GM23338 (cell line): Measurements from ENCODE around the gene SPEM1. TPM values are rescaled to one million over a fixed set of nuclear protein-coding genes. Genes with fewer than 3 reads are reported as not detected.
A peak's percentile ranks its signal among the peaks of the same experiment; 100 is the strongest.

Experiments used
- ATAC-seq: fragments of 200-7000 bp; cut with Tn5 transposase; 3 replicates; pipeline ENCODE4 v1.9.1; 2020
- DNase-seq: peaks from one replicate; pipeline ENCODE4 v3.0.0-alpha.2; 2015; ENCODE audit warnings: low spot score
- H2AFZ ChIP-seq: fragments of 200-600 bp; sonication (generic); 2 replicates; pipeline ENCODE4 v1.8.0; 2016; ENCODE audit warnings: antibody characterized with exemption, mild to moderate bottlenecking, moderate library complexity
- H3F3A ChIP-seq: fragments of 200-600 bp; sonication (generic); replicated peaks from 2 replicates; pipeline ENCODE4 v1.8.0; 2017; ENCODE audit warnings: antibody characterized with exemption, mixed run types, low read depth
- H3K27ac ChIP-seq: fragments of 200-600 bp; sonication (generic); 2 replicates; pipeline ENCODE4 v1.6.1; 2016; ENCODE audit warnings: low read depth
- H3K27me3 ChIP-seq: fragments of 200-600 bp; sonication (generic); 2 replicates; pipeline ENCODE4 v1.8.0; 2016; ENCODE audit warnings: mild to moderate bottlenecking, mixed run types, moderate library complexity; ENCODE audit not compliant: insufficient read depth
- H3K36me3 ChIP-seq: fragments of 200-600 bp; sonication (generic); 2 replicates; pipeline ENCODE4 v1.8.0; 2016; ENCODE audit warnings: mild to moderate bottlenecking; ENCODE audit not compliant: insufficient read depth
- H3K4me1 ChIP-seq: fragments of 200-600 bp; sonication (generic); 2 replicates; pipeline ENCODE4 v1.8.0; 2016; ENCODE audit warnings: mild to moderate bottlenecking, moderate library complexity; ENCODE audit not compliant: insufficient read depth
- H3K4me2 ChIP-seq: fragments of 200-600 bp; sonication (generic); 2 replicates; pipeline ENCODE4 v1.7.1; 2017; ENCODE audit warnings: mixed run types
- H3K4me3 ChIP-seq: fragments of 200-600 bp; sonication (generic); 2 replicates; pipeline ENCODE4 v1.6.1; 2016; ENCODE audit warnings: mixed run types
- H3K79me2 ChIP-seq: fragments of 200-600 bp; sonication (generic); replicated peaks from 2 replicates; pipeline ENCODE4 v1.8.0; 2017; ENCODE audit warnings: mild to moderate bottlenecking; ENCODE audit not compliant: insufficient read depth
- H3K9me2 ChIP-seq: fragments of 200-600 bp; sonication (generic); 2 replicates; pipeline ENCODE4 v1.8.0; 2017; ENCODE audit not compliant: insufficient read depth
- H4K20me1 ChIP-seq: fragments of 200-600 bp; sonication (generic); replicated peaks from 2 replicates; pipeline ENCODE4 v1.8.0; 2017; ENCODE audit warnings: mild to moderate bottlenecking; ENCODE audit not compliant: insufficient read depth
- H3K27ac Mint-ChIP-seq: 2 replicates; pipeline ENCODE4 v1.8.0; 2020; ENCODE audit warnings: inconsistent platforms, mild to moderate bottlenecking, moderate library complexity, mixed read lengths
- H3K27me3 Mint-ChIP-seq: 3 replicates; pipeline ENCODE4 v1.8.0; 2022; ENCODE audit warnings: low read depth, mild to moderate bottlenecking, moderate library complexity, mixed read lengths, inconsistent platforms; ENCODE audit not compliant: insufficient read depth, poor library complexity
- H3K36me3 Mint-ChIP-seq: 3 replicates; pipeline ENCODE4 v1.8.0; 2021; ENCODE audit warnings: low read depth, mild to moderate bottlenecking, inconsistent platforms, moderate library complexity, mixed read lengths
- H3K4me1 Mint-ChIP-seq: 3 replicates; pipeline ENCODE4 v1.8.0; 2020; ENCODE audit warnings: mild to moderate bottlenecking, inconsistent platforms, mixed read lengths
- H3K4me3 Mint-ChIP-seq: 3 replicates; pipeline ENCODE4 v1.8.0; 2021; ENCODE audit warnings: moderate library complexity, mild to moderate bottlenecking, inconsistent platforms, mixed read lengths
- H3K9me3 Mint-ChIP-seq: 3 replicates; pipeline ENCODE4 v1.8.0; 2020; ENCODE audit warnings: moderate library complexity, mild to moderate bottlenecking, inconsistent platforms, mixed read lengths
- CREB1 ChIP-seq: fragments of 250-450 bp; sonication (Bioruptor Pico); IDR thresholded peaks from 2 replicates; pipeline ENCODE4 v1.5.0; 2020; ENCODE audit warnings: low read depth, mild to moderate bottlenecking, moderate library complexity
- CTCF ChIP-seq, 2 experiments: fragments of 200-600 bp in 1 of 2; sonication (generic) in 1 of 2; conservative IDR thresholded peaks; 2 replicates each; pipeline versions ENCODE4 v1.5.1 to v1.6.1; 2016 to 2017; ENCODE audit warnings: antibody characterized with exemption in 2 of 2, low read depth in 2 of 2, mild to moderate bottlenecking in 2 of 2, moderate library complexity in 1 of 2
- ETS1 ChIP-seq: IDR thresholded peaks from 2 replicates; pipeline ENCODE4 v1.6.1; 2016; ENCODE audit warnings: antibody characterized with exemption
- EZH2 ChIP-seq: fragments of 200-600 bp; sonication (generic); IDR thresholded peaks from one replicate; pipeline ENCODE4 v1.8.0; 2017; ENCODE audit warnings: antibody characterized with exemption, mild to moderate bottlenecking, low read depth; ENCODE audit not compliant: unreplicated experiment
- EZH2phosphoT487 ChIP-seq: fragments of 200-600 bp; sonication (generic); IDR thresholded peaks from one replicate; pipeline ENCODE4 v1.8.1; 2018; ENCODE audit warnings: antibody characterized with exemption; ENCODE audit not compliant: unreplicated experiment
- JUNB ChIP-seq: IDR thresholded peaks from one replicate; pipeline ENCODE4 v1.6.1; 2016; ENCODE audit warnings: antibody characterized with exemption; ENCODE audit not compliant: unreplicated experiment
- NANOG ChIP-seq: IDR thresholded peaks from 2 replicates; pipeline ENCODE4 v1.6.1; 2016; ENCODE audit warnings: antibody characterized with exemption, borderline replicate concordance
- POLR2AphosphoS5 ChIP-seq: IDR thresholded peaks from 2 replicates; pipeline ENCODE4 v1.6.1; 2016; ENCODE audit warnings: antibody characterized with exemption, low read depth
- REST ChIP-seq: IDR thresholded peaks from one replicate; pipeline ENCODE4 v1.6.1; 2018; ENCODE audit warnings: antibody characterized with exemption; ENCODE audit not compliant: unreplicated experiment
- STAT1 ChIP-seq: IDR thresholded peaks from one replicate; pipeline ENCODE4 v1.6.1; 2016; ENCODE audit warnings: antibody characterized with exemption; ENCODE audit not compliant: unreplicated experiment
- ZNF114 ChIP-seq: fragments of 250-450 bp; sonication (Bioruptor Pico); IDR thresholded peaks from 2 replicates; pipeline ENCODE4 v1.5.0; 2020; ENCODE audit warnings: mild to moderate bottlenecking, moderate library complexity
- ZNF331 ChIP-seq: fragments of 250-450 bp; sonication (Bioruptor Pico); IDR thresholded peaks from 2 replicates; pipeline ENCODE4 v1.5.0; 2020; ENCODE audit warnings: low read depth, mild to moderate bottlenecking, moderate library complexity
- ZNF462 ChIP-seq: fragments of 250-450 bp; sonication (Bioruptor Pico); IDR thresholded peaks from 2 replicates; pipeline ENCODE4 v1.5.0; 2020; ENCODE audit warnings: mild to moderate bottlenecking, moderate library complexity
- polyA plus RNA-seq: library from polyadenylated mRNA; unstranded; fragments of >200 nt; fragmentation: Nextera tagmentation; extraction: Ambion mirVana; gene quantifications from 2 replicates; pipeline ENCODE4 v1.2.1, GENCODE V29; 2016
- total RNA-seq: library from RNA; depleted of rRNA; stranded (reverse); fragments of >200 nt; shearing (Covaris generic); gene quantifications from 2 replicates; pipeline ENCODE4 v1.2.3, GENCODE V29; 2014

The SPEM1 gene
- total and polyA plus RNA-seq, 2 experiments from 2014 or later, result not detected

GRCh38 chr17:7392696-7393612 lies 27.2 kb upstream of the SPEM1 start:
- Histone ChIP-seq H3F3A (peaks cover 21% of the 10 kb centered on the region; the same call in 1 of the 2 replicates), H3K4me2 (peak overlapping the region; percentile 98), H3K36me3 (peaks cover 4% of the 10 kb centered on the region), H3K27me3 (no peaks in the 10 kb centered on the region), H3K4me3 (peak overlapping the region; percentile 91), H4K20me1 (peaks cover 12% of the 10 kb centered on the region), H3K79me2 (no peaks in the 10 kb centered on the region), H3K4me1 (no peaks in the 10 kb centered on the region; the same call in 1 of the 2 replicates), H2AFZ (peak overlapping the region; percentile 32; the same call in 1 of the 2 replicates), H3K27ac (no peak overlapping the region), H3K9me2 (no peaks in the 10 kb centered on the region)
- ATAC-seq, result peak; percentile 24
- no peaks in the 10 kb centered on the region for H3K9me3 Mint-ChIP-seq
- no peak overlapping the region for H3K27ac Mint-ChIP-seq
- peaks cover 31% of the 10 kb centered on the region for H3K36me3 Mint-ChIP-seq
- peak; percentile 47 for DNase-seq
- H3K27me3 Mint-ChIP-seq, result peaks cover 16% of the 10 kb centered on the region
- peaks cover 25% of the 10 kb centered on the region for H3K4me1 Mint-ChIP-seq
- no peak for TF ChIP-seq EZH2
- TF ChIP-seq ZNF462, result no peak
- no peak for TF ChIP-seq ZNF114
- TF ChIP-seq NANOG, result no peak
- TF ChIP-seq CTCF (conservative IDR thresholded peaks at IDR 0.05; ENCODE audit: low read depth in 2 of 2), result no peak
- no peak for TF ChIP-seq POLR2AphosphoS5
- no peak for TF ChIP-seq JUNB
- no peak for TF ChIP-seq ZNF331 (CRISPR knock-in tag)
- TF ChIP-seq CREB1, result no peak
- no peak for TF ChIP-seq STAT1
- TF ChIP-seq ETS1, result no peak
- TF ChIP-seq EZH2phosphoT487, result no peak
- TF ChIP-seq REST, result no peak
- H3K4me3 Mint-ChIP-seq, result peak overlapping the region; percentile 87
